Hepatocyte (in vitro differentiated cells): ENCODE results near the gene OR4A16. TPM values are rescaled to one million over a fixed set of nuclear protein-coding genes. Genes with fewer than 3 reads are reported as not detected.

ENCODE experiments used
- DNase-seq: peaks from one replicate; pipeline ENCODE4 v3.0.0-alpha.2; 2016; ENCODE audit warnings: low spot score
- H2AFZ ChIP-seq: fragments of 200-600 bp; sonication (generic); 2 replicates; pipeline ENCODE4 v1.6.0; 2016; ENCODE audit warnings: antibody characterized with exemption, mild to moderate bottlenecking
- H3K27ac ChIP-seq: fragments of 200-600 bp; sonication (generic); 2 replicates; pipeline ENCODE4 v1.5.1; 2016; ENCODE audit warnings: mild to moderate bottlenecking
- H3K27me3 ChIP-seq: fragments of 200-600 bp; sonication (generic); 2 replicates; pipeline ENCODE4 v1.6.1; 2016
- H3K36me3 ChIP-seq: fragments of 200-600 bp; sonication (generic); replicated peaks from 2 replicates; pipeline ENCODE4 v1.5.1; 2016; ENCODE audit warnings: low read depth; ENCODE audit not compliant: insufficient read depth
- H3K4me1 ChIP-seq: fragments of 200-600 bp; sonication (generic); 2 replicates; pipeline ENCODE4 v1.5.1; 2016; ENCODE audit warnings: mild to moderate bottlenecking, moderate library complexity; ENCODE audit not compliant: insufficient read depth
- H3K4me2 ChIP-seq: fragments of 200-600 bp; sonication (generic); 2 replicates; pipeline ENCODE4 v1.6.0; 2016
- H3K4me3 ChIP-seq: fragments of 200-600 bp; sonication (generic); 2 replicates; pipeline ENCODE4 v1.5.1; 2016; ENCODE audit warnings: mild to moderate bottlenecking
- H3K79me2 ChIP-seq: fragments of 200-600 bp; sonication (generic); 2 replicates; pipeline ENCODE4 v1.6.0; 2017; ENCODE audit warnings: mild to moderate bottlenecking
- H3K9me2 ChIP-seq: fragments of 200-600 bp; sonication (generic); replicated peaks from 2 replicates; pipeline ENCODE4 v1.6.0; 2017; ENCODE audit warnings: mild to moderate bottlenecking; ENCODE audit not compliant: insufficient read depth
- H3K9me3 ChIP-seq: fragments of 200-600 bp; sonication (generic); 2 replicates; pipeline ENCODE4 v1.5.1; 2016; ENCODE audit warnings: low read depth, mild to moderate bottlenecking
- H4K20me1 ChIP-seq: fragments of 200-600 bp; sonication (generic); 2 replicates; pipeline ENCODE4 v1.6.0; 2016; ENCODE audit warnings: mild to moderate bottlenecking; ENCODE audit not compliant: insufficient read depth, poor library complexity, severe bottlenecking
- EZH2 ChIP-seq: fragments of 200-600 bp; sonication (generic); IDR thresholded peaks from 2 replicates; pipeline ENCODE4 v1.6.1; 2016; ENCODE audit warnings: antibody characterized with exemption, mild to moderate bottlenecking, borderline replicate concordance
- EZH2phosphoT487 ChIP-seq: fragments of 200-600 bp; sonication (generic); IDR thresholded peaks from one replicate; pipeline ENCODE4 v1.6.1; 2018; ENCODE audit warnings: antibody characterized with exemption, mild to moderate bottlenecking, low read depth, moderate library complexity; ENCODE audit not compliant: unreplicated experiment, severe bottlenecking
- WGBS: methylation state at CpG from one replicate; pipeline ENCODE4 v1.1.6; 2016; ENCODE audit warnings: low lambda C conversion rate; ENCODE audit errors: missing lambda C conversion rate; 5-methylcytosine and 5-hydroxymethylcytosine counted together
- polyA plus RNA-seq: library from polyadenylated mRNA; unstranded; fragments of >200 nt; fragmentation: Nextera tagmentation; extraction: Ambion mirVana; gene quantifications from 2 replicates; pipeline ENCODE4 v1.2.1, GENCODE V29; 2016
- total RNA-seq: library from RNA; depleted of rRNA; stranded (reverse); fragments of >200 nt; gene quantifications from 2 replicates; pipeline ENCODE4 v1.2.3, GENCODE V29; 2014
- TF ChIP-seq, protein P1 (sequence below): fragments of 200-600 bp; sonication (generic); IDR thresholded peaks from 2 replicates; pipeline ENCODE4 v1.5.1; 2016; ENCODE audit warnings: antibody characterized with exemption, mild to moderate bottlenecking; ENCODE audit not compliant: poor library complexity

Gene OR4A16
- total and polyA plus RNA-seq, 2 experiments from 2014 or later: not detected

DNA sequence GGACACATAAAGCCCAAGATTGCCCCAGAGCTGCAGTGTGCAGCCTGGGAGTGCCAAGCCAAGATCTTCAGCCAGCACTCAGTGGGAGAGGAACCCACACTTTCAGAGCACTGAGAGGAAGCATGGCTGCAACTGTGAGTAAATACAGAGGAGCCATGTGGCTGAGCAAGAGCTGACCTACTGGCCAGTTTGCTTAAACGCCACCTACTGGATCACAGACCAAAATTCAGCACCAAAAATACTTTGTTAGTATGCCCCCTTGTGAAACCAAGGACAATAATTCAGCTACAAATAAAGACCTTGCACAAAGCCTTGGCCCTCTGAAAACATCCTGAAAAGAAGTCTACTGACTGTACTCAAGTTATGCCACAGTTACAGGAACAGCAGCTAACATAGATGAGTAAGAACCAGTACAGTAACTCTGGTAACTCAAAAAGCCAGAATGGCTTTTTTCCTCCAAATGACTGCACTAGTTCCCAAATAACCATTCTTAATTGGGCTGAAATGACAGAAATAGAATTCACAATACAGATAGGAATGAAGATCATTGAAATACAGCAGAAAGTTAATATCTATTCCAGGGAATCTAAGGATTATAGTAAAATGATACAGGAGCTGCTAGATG is 14.7 kb downstream of the OR4A16 start:
- Histone ChIP-seq H3K4me1 (no peaks in the 10 kb centered on the region), H2AFZ (no peak overlapping the region), H3K36me3 (no peaks in the 10 kb centered on the region), H3K9me2 (no peaks in the 10 kb centered on the region), H3K27ac (no peak overlapping the region), H3K4me2 (no peak overlapping the region), H3K4me3 (no peak overlapping the region), H4K20me1 (no peaks in the 10 kb centered on the region), H3K79me2 (no peaks in the 10 kb centered on the region), H3K9me3 (no peaks in the 10 kb centered on the region), H3K27me3 (no peaks in the 10 kb centered on the region)
- 19% methylated on average over 1 of the region's 1 CpG for WGBS
- TF ChIP-seq EZH2 (no peak), EZH2phosphoT487 (no peak)
- TF ChIP-seq, protein P1, sequence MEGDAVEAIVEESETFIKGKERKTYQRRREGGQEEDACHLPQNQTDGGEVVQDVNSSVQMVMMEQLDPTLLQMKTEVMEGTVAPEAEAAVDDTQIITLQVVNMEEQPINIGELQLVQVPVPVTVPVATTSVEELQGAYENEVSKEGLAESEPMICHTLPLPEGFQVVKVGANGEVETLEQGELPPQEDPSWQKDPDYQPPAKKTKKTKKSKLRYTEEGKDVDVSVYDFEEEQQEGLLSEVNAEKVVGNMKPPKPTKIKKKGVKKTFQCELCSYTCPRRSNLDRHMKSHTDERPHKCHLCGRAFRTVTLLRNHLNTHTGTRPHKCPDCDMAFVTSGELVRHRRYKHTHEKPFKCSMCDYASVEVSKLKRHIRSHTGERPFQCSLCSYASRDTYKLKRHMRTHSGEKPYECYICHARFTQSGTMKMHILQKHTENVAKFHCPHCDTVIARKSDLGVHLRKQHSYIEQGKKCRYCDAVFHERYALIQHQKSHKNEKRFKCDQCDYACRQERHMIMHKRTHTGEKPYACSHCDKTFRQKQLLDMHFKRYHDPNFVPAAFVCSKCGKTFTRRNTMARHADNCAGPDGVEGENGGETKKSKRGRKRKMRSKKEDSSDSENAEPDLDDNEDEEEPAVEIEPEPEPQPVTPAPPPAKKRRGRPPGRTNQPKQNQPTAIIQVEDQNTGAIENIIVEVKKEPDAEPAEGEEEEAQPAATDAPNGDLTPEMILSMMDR: no peak
- no peak for DNase-seq

- Histone ChIP-seq H3K27ac (no peak within 1 kb of the TSS), H4K20me1 (no peaks in the 10 kb centered on the region), H3K79me2 (no peaks in the 10 kb centered on the region), H3K4me1 (no peaks in the 10 kb centered on the region), H2AFZ (no peak within 1 kb of the TSS), H3K36me3 (no peaks in the 10 kb centered on the region), H3K9me2 (no peaks in the 10 kb centered on the region), H3K27me3 (no peaks in the 10 kb centered on the region), H3K4me2 (no peak within 1 kb of the TSS), H3K4me3 (no peak within 1 kb of the TSS), H3K9me3 (no peaks in the 10 kb centered on the region)
- TF ChIP-seq, protein P1: no peak
- no peak for TF ChIP-seq EZH2phosphoT487
- TF ChIP-seq EZH2: no peak
- no peak for DNase-seq
- 58% methylated on average over 4 of the region's 4 CpGs for WGBS
Observed at GRCh38 chr11:55367674-55368073, 24.7 kb downstream of the OR4A16 start, which contains the start of gene OR4A15. TSS of gene OR4A15 (plus strand) at chr11:55367974. CDS start at chr11:55367974, 0 bp downstream.

Other genes starting within 250 kb of the OR4A16 start
- not detected in 2 replicates for gene TRIM48, start 81.0 kb upstream of the OR4A16 start, total RNA-seq
- gene TRIM48, start 81.0 kb upstream of the OR4A16 start, polyA plus RNA-seq: not detected in 2 replicates
- not detected in 2 replicates for gene OR4A15, start 24.8 kb downstream of the OR4A16 start, total RNA-seq
- gene OR4A15, start 24.8 kb downstream of the OR4A16 start, polyA plus RNA-seq: not detected in 2 replicates
- gene OR4C15, start 211.3 kb downstream of the OR4A16 start, total RNA-seq: not detected in 2 replicates
- not detected in 2 replicates for gene OR4C15, start 211.3 kb downstream of the OR4A16 start, polyA plus RNA-seq
- gene OR4C16, start 228.9 kb downstream of the OR4A16 start, total RNA-seq: not detected in 2 replicates
- not detected in 2 replicates for gene OR4C16, start 228.9 kb downstream of the OR4A16 start, polyA plus RNA-seq